Testis (tissue), 3 donors: Measurements from ENCODE around the gene MTARC1. TPM values are rescaled to one million over a fixed set of nuclear protein-coding genes. Genes with fewer than 3 reads are reported as not detected.

ENCODE experiments used
- DNase-seq: peaks from one replicate; pipeline ENCODE4 v3.0.0-alpha.2; 2019
- H3K27ac ChIP-seq, 2 donors: fragments of 200-600 bp; sonication (generic); one replicate each; pipeline ENCODE4 v1.5.1; 2019
- H3K27me3 ChIP-seq: fragments of 200-600 bp; sonication (generic); one replicate; pipeline ENCODE4 v1.5.1; 2019
- H3K36me3 ChIP-seq: fragments of 200-600 bp; sonication (generic); one replicate; pipeline ENCODE4 v1.5.1; 2017; ENCODE audit warnings: low read depth; ENCODE audit errors: missing control alignments
- H3K4me1 ChIP-seq: fragments of 200-600 bp; sonication (generic); one replicate; pipeline ENCODE4 v1.5.1; 2019
- H3K4me3 ChIP-seq, 2 donors: fragments of 200-600 bp; sonication (generic); one replicate each; pipeline ENCODE4 v1.5.1; 2017 to 2019
- H3K9me3 ChIP-seq: fragments of 200-600 bp; sonication (generic); one replicate; pipeline ENCODE4 v1.5.1; 2017
- CTCF ChIP-seq, 3 experiments: fragments of 450-650 bp in 2 of 3; fragments of 200-600 bp in 1 of 3; sonication (generic) in 1 of 3; IDR thresholded peaks; one replicate each; pipeline ENCODE4 v1.5.1; 2016 to 2019; ENCODE audit warnings: antibody characterized with exemption in 3 of 3, mild to moderate bottlenecking in 2 of 3, moderate library complexity in 1 of 3
- POLR2A ChIP-seq: fragments of 450-650 bp; IDR thresholded peaks from one replicate; pipeline ENCODE4 v1.6.1; 2017; ENCODE audit warnings: antibody characterized with exemption, mild to moderate bottlenecking, moderate library complexity
- WGBS, 2 donors: methylation state at CpG; one replicate each; pipeline ENCODE4 v1.1.5; 2018; 5-methylcytosine and 5-hydroxymethylcytosine counted together
- intact Hi-C: fragments of 100-400 bp; cut with DNase I; formaldehyde crosslinking; loops from one replicate; pipeline ENCODE4 v1.15.1; 2023; ENCODE audit warnings: low total_unique reads
- polyA plus RNA-seq: library from polyadenylated mRNA; stranded (reverse); fragments of 350-450 nt; fragmentation: Illumina TruSeq; extraction: RNeasy Lipid Tissue Mini Kit (QIAGEN cat#74804); gene quantifications from one replicate; pipeline ENCODE4 v1.2.3, GENCODE V29; 2014; ENCODE audit warnings: low read depth, low replicate concordance; ENCODE audit not compliant: insufficient read depth
- total RNA-seq, 2 donors: library from RNA; depleted of rRNA; stranded (reverse); fragments of >200 nt; gene quantifications; one replicate each; pipeline ENCODE4 v1.2.3, GENCODE V29; 2016

MTARC1 gene
- total and polyA plus RNA-seq, 3 donors from 2014 or later, result 0.93 to 2.3 (median 1.1) TPM

GRCh38 chr1:220783453-220783852, 3.3 kb upstream of the MTARC1 start:
- Histone ChIP-seq H3K27me3 (no peaks in the 10 kb centered on the region), H3K4me1 (peaks cover 8% of the 10 kb centered on the region), H3K9me3 (no peaks in the 10 kb centered on the region), H3K27ac (no peak overlapping the region), H3K4me3 (no peak overlapping the region), H3K36me3 (no peaks in the 10 kb centered on the region)
- no peak for TF ChIP-seq CTCF (IDR thresholded peaks at IDR 0.05)
- TF ChIP-seq POLR2A, result no peak
- WGBS, 2 donors, result 82 to 94% methylated on average over 3 of the region's 3 CpGs
- intact Hi-C loops, result no loop called here
- DNase-seq, result no peak

GRCh38 chr1:220784751-220785150, 2.0 kb upstream of the MTARC1 start:
- Histone ChIP-seq H3K27ac (no peak overlapping the region), H3K4me1 (peaks cover 8% of the 10 kb centered on the region), H3K27me3 (no peaks in the 10 kb centered on the region), H3K9me3 (no peaks in the 10 kb centered on the region), H3K36me3 (no peaks in the 10 kb centered on the region), H3K4me3 (no peak overlapping the region)
- TF ChIP-seq CTCF (IDR thresholded peaks at IDR 0.05), result no peak
- no peak for TF ChIP-seq POLR2A
- intact Hi-C loops, result no loop called here
- no peak for DNase-seq
- WGBS, 2 donors, result 92 to 100% methylated on average over 4 of the region's 4 CpGs

- peaks cover 8% of the 10 kb centered on the region for H3K4me1 ChIP-seq
- H3K9me3 ChIP-seq, result no peaks in the 10 kb centered on the region
- TF ChIP-seq CTCF (IDR thresholded peaks at IDR 0.05), result no peak
- no peak for TF ChIP-seq POLR2A
- WGBS, 2 donors, result 68% methylated on average over 11 of the region's 11 CpGs
- DNase-seq, result no peak
- no peaks in the 10 kb centered on the region for H3K36me3 ChIP-seq
- H3K4me3 ChIP-seq, result no peak overlapping the region
- no peaks in the 10 kb centered on the region for H3K27me3 ChIP-seq
- H3K27ac ChIP-seq, result no peak overlapping the region
- intact Hi-C loops, result no loop called here
Observed at GRCh38 chr1:220785166-220786056, 1.3 kb upstream of the MTARC1 start.

GRCh38 chr1:220786057-220786336, 716 bp upstream of the MTARC1 start:
- no peaks in the 10 kb centered on the region for H3K9me3 ChIP-seq
- H3K4me3 ChIP-seq, result peak overlapping the region; percentile 57
- TF ChIP-seq CTCF (IDR thresholded peaks at IDR 0.05) (no peak), POLR2A (no peak)
- 28 to 51% methylated on average over 2 to 9 of the region's 13 CpGs for WGBS, 2 donors
- no peaks in the 10 kb centered on the region for H3K27me3 ChIP-seq
- no peaks in the 10 kb centered on the region for H3K36me3 ChIP-seq
- DNase-seq, result no peak
- intact Hi-C loops, result no loop called here
- no peak overlapping the region for H3K27ac ChIP-seq
- H3K4me1 ChIP-seq, result peaks cover 8% of the 10 kb centered on the region

GRCh38 chr1:220787069-220787619, 431 bp downstream of the MTARC1 start:
- no peak for DNase-seq
- peaks cover 8% of the 10 kb centered on the region for H3K4me1 ChIP-seq

More at GRCh38 chr1:220787069-220787619, 431 bp downstream of the MTARC1 start:
- no peaks in the 10 kb centered on the region for H3K9me3 ChIP-seq
- WGBS, 2 donors, result 15% methylated on average over 26 of the region's 32 CpGs; no CpG with 5 or more reads in 1 of the 2 donors
- no peaks in the 10 kb centered on the region for H3K36me3 ChIP-seq
- H3K27me3 ChIP-seq, result no peaks in the 10 kb centered on the region
- no peak overlapping the region for H3K27ac ChIP-seq
- H3K4me3 ChIP-seq, result peak overlapping the region; percentile 57
- intact Hi-C loops, result no loop called here
- TF ChIP-seq POLR2A (no peak), CTCF (IDR thresholded peaks at IDR 0.05) (no peak)
